DMS 273 treated with DMSO at 0.1 percent for 48 hours (cell line): Measurements from ENCODE around the gene IZUMO1.
"Not testable (repeated sequence)": the region's sequence is repeated elsewhere in the genome, so short reads cannot be mapped to it uniquely, and the experiment has no call there.

Experiments used
- DNase-seq: peaks from one replicate; lab custom pipeline; 2025; lab: John Stamatoyannopoulos, UW

Gene IZUMO1

DNA sequence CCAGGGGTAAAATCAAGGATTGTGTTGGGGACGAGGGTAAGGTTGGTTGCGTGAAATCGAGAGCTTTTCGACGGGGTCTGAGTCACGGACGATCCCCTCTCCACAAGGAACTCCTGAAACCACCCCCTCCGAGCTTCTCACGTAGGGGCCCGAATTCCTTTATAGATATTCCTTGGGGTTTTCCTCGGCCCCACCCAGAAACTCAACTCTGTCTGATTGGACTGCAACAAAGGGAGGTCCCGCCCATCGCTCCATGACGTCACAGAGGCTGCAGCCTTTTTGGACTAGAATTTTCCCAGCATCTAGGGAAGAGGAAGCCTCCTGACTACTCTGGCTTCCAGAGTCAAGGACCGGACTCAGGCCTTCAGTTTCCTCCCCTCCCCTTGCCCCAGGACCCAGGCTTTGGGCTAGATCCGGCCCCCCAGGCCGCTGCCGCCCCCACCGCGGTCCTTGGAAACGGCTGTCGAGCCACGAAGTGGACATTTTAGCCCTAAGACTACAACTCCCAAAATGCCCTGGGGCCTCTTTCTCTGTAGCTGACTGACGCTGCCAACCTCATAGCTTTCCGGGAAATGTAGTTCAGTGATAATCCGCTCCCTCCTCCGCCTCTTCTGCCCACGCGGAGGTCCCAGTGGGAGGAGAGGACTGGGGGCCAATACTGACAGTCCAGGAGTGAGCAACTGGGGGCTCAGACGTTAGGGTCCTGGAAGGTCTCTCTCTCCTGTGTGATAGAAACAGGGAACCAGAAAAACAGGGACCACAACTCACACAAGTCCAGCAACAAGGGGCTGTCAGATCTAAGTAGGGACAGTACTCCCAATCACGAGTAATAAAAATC is at the start of gene IZUMO1:
IZUMO1 (minus strand) TSS at position 172 of the 838 bp plus-strand sequence. CDS start 1,050 bp downstream, outside the sequence.
- DNase-seq: no peak

DNA sequence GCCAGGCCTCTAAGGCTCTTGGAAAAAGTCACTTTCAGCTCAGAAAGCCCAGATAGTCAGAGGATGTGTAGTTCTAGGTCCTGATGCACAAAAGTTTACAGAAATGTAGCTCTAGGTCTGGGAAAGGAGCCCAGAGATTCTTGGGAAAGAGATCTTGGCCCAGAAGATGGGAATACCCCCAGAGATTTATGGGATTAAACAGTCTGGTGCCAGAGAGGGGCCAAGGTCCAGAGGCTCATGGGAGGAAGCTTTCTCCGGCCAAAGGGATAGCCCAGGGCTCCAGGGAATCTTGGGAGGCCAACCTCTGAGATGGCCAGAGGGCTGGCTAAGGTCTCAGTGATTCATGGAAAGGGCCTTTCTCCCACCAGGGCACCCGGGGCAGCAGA is 49.0 kb upstream of the IZUMO1 start:
- DNase-seq: no peak

DNA sequence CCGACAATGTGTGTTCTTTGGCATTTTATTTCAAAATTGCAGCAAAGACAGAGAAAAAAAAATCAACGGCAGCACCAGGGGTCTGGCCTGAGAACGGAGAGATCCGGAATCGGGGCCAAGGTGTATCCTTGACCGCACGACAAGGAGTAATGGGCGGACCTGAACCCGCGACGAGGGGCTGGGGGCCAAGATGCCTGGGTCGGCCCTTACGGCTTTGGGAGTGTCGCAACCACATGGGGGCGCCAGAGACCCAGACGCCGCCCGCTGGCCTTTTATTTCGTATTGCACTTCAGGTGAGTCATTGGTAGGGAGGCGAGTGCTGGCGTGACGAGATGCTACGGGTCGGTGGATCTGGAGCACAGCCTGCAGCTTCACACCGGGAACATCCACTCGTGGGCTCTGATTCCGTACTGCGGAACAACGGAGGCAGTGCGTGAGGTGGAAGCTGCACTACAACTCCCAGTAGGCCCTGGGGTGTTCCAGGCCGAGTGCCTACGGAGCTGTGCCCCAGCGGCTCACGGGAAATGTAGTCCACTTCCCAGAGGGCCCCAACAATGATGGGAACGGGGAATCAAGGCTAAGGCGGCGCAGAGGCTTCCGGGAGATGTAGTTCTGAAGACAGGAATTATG is 48.5 kb upstream of the IZUMO1 start:
- peak; percentile 87 for DNase-seq

DNA sequence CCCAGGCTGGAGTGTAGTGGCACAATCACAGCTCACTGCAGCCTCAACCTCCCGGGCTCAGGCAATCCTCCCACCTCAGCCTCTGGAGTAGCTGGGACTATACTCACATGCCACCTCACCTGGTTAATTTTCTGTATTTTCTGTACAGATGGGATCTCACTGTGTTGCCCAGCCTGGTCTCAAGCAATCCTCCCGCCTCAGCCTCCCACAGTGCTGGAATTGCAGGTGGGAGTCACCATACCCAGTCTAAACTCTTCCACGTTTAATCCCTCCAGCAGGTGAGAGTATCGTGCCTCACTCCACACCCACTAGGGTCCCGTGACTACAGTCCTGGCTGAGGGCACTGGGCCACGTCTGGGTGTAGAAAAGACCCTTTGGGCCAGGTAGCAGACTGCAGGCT is 47.6 kb upstream of the IZUMO1 start:
- no peak for DNase-seq

DNA sequence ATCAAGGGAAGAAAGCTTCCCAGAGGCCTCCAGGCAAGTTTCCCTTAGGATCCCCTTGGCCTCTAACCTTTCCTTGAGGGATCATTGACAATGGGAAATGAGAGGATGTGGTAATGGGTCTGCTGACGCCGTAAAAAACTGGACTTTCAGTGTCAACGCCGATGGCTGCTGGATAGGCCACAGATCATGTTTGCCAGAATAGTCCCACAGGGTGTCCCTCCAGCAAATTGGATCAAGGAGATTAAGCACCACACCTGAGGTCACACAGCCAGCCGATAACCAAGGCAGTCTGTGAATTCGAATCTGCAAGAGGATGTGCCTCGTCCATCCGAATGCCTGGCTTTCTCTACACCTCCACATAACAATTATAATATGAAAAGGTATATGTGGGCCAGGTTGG is 46.6 kb upstream of the IZUMO1 start:
- no peak for DNase-seq

DNA sequence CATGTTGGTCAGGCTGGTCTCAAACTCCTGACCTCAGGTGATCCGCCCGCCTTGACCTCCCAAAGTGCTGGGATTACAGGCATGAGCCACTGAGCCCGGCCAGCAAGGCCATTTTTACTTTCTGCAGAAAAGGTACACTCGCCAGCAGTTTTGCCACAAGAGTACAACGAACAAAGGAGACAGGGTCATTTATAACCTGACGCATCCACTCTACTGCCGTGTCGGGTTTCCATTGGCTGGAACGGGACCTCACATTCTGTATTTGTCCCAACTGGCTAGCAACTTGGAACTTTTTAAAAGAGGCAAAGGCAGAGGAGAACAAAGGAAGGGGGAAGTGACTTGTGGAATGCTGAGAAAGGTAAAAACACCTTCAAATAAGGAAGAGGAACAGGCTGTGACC is 40.6 kb upstream of the IZUMO1 start:
- not testable (repeated sequence) for DNase-seq

DNA sequence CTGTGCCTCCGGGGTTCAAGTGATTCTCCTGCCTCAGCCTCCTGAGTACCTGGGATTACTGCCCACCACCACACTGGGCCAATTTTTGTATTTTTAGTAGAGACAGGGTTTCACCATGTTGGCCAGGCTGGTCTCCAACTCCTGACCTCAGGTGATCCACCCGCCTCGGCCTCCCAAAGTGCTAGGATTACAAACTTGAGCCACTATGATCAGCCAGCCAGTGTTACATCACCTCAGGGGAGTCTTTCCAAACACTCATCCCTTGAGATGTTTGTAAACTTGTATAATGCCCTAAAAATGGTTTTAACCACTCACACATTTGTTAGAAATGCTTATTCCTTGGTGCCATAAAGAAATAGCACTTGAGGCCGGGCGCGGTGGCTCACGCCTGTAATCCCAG is 39.7 kb upstream of the IZUMO1 start:
- DNase-seq: not testable (repeated sequence)

DNA sequence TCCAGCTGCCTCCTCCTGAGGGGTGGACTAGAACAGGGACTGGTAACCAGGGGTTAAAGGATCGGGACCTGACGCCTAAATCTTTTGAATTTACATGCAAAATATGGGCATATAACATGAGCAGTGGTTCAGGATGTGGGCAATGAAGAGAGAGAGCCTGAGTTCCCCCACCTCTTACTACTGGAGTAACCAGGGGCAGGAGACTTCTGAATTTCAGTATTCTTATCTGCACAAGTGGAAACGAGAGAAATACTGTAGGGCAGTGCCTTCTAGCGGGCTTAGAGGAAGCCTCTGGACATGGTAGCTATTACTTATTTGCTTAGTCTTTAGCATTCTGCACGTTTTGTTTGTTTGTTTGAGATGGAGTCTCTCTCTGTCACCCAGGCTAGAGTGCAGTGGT is 37.8 kb upstream of the IZUMO1 start:
- DNase-seq: no peak

DNA sequence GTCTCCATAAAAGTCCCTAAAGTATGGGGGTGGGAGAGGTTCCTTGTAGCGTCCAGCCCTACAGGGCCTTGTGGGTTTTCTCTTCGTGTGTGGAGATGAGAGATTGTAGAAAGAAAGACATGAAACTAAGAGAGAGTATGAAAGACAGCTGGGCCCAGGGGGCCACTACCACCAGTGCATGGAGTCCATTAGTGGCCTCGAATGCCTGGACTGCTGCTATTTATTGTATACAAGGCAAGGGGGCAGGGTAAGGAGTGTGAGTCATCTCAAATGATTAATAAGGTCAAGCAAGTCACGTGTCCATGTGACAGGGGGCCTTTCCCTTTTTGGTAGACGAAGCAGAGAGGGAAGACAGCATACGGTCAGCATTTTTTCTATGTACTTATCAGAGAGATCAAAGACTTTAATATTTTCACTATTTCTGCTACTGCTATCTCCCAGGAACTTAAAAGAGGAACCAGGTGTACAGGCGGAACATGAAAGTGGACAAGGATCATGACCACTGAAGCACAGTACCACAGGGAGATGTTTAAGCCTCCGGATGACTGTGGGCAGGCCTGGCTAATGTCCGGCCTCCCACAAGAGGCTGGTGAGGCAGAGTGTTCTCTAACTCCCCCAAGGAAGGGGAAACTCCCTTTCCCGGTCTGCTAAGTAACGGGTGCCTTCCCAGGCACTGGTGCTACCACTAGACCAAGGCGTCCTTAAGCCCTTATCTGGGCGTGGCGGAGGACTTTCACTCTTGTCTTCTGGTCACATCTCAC is 34.1 kb upstream of the IZUMO1 start:
- DNase-seq: no peak

DNA sequence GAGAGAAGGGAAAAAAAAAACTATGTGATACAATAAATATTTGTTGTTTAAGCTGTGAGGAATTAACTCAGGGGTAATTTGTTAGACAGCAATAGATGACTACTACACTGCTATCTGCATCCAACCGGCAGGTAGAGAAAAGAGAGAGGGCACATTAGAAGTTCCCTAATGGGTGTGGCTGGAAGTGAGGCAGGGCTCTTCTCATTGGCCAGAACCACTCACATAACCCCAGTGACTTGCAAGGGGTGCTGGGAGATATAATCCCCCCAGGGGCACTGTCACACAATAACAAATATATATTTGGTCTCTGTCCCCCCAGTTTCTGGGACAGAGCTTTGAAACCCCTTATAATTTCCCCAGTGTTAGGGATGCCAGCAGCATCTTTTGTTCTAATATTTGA is 32.9 kb upstream of the IZUMO1 start:
- no peak for DNase-seq

DNA sequence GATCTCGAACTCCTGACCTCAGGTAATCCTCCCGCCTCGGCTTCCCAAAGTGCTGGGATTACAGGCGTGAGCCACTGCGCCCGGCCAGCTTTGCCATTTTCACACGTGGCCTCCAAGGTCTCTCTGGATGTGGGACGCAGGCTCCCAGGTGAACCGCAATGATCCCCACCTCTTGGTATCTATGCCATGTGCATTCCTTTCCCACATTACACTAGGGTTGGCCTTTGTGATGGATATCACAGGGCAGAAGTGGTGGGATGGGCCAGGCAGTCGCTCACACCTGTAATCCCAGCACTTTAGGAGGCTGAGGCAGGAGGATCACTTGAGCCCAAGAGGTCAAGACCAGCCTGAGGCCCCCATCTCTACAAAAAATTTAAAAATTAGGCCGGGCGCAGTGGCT is 31.0 kb upstream of the IZUMO1 start:
- no peak for DNase-seq

DNA sequence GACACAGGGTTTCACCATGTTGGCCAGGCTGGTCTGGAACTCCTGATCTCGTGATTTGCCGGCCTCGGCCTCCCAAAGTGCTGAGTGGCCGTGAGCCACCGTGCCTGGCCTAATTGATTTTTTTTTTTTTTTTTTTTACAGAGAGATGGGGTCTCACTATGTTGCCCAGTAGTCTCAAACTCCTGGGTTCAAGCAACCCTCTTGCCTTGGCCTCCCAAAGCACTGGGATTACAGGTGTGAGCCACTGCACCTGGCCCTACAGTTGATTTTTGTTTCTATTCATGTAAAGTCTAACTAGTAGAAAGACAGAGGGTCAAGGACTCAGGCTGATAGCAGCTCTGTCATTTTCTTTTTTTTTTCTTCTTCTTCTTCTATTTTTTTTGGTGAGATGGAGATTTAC is 30.4 kb upstream of the IZUMO1 start:
- no peak for DNase-seq

DNA sequence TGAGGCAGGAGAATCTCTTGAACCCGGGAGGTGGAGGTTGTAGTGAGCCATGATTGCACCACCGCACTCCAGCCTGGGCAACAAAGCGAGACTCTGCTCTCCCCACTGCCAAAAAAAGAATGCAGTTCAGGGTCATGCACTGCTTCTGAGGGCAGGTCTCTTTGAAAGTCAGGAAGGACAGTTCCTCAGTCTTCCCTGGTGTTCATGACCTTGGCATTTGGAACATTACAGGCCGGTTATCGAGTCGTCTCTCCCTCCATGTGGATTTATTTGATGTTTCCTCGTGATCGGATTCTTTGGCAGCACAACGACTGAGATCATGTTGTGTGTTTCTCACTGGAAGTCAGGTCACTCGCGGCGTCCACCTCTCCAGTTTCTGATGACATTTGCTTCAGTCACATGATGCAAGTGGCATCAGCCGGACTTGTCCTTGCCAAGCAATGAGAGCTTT is 25.8 kb upstream of the IZUMO1 start:
- DNase-seq: no peak

DNA sequence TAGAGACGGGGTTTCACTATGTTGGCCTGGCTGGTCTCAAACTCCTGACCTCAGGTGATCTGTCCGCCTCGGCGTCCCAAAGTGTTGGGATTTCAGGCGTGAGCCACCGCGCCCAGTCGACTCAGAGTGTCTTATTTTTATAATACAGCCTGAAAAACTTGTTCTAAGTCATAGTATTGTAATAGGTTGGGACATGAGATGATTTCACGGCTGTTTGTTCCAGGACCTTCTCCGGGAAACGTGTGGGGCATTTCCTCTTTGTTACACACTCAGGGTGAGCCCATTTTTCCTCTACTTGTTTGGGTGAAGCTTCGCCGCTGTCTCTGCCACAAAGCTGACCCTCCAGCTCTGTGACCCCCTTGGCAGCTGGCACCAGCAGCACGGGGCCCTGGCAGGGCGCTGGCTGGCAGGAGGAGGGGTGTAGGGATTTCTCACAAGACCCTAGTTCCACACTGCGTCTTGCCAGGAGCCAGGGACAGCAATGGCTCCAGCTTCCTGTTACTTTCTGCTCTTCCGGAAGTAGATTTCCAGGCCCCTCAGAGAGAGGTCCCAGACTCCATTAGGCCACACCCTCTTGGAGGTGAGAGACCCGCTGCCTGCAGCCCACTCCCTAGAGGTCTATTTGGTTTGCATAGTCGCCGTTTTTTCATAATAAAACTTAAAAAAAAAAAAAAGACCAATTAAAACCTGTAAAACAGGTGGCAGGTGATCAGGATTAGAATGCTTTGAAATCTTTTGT is 24.2 kb upstream of the IZUMO1 start:
- DNase-seq: no peak

DNA sequence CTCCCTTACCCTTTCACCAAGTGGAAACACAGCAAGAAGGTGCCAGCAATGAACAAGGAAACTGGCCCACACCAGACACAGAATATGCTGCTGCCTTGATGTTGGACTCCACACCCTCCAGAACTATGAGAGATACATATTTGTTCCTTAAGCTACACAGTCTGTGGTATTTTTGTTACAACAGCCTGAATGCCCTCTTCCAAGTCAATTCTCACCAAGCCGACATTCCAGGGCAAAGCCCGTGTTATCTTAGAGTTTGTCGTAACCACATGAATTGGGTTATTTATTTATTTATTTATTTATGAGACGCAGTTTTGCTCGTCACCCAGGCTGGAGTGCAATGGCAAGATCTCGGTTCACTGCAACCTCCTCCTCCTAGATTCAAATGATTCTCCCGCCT is 23.6 kb upstream of the IZUMO1 start:
- DNase-seq: no peak

DNA sequence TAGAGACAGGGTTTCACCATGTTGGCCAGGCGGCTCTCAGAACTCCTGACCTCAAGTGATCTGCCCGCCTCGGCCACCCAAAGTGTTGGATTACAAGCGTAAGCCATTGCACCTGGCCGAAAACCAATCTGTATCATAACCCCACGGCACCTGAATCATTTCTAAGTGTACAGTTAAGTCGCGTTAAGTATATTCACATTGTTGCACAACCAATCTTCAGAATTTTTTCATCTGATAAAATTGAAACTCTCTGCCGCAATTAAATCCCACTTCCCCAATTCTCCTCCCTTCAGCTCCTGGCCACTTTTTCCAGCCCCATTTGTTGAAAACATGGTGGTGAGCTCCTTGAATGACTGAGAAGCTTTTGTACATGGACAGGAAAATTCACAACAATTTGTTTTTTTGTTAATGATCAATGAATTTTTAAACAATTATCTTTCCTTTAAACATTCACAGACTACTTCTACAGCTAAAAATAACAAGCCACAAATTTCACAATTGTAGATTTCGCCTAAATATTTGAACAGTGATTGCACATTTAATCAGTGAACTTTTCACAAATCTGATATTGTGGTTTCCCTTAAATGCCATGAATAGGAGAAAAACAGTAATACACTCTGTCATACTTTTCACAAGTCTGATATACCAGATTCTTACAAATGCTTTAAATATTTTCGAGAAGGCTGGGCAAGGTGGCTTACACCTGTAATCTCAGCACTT is 22.4 kb upstream of the IZUMO1 start:
- DNase-seq: no peak

DNA sequence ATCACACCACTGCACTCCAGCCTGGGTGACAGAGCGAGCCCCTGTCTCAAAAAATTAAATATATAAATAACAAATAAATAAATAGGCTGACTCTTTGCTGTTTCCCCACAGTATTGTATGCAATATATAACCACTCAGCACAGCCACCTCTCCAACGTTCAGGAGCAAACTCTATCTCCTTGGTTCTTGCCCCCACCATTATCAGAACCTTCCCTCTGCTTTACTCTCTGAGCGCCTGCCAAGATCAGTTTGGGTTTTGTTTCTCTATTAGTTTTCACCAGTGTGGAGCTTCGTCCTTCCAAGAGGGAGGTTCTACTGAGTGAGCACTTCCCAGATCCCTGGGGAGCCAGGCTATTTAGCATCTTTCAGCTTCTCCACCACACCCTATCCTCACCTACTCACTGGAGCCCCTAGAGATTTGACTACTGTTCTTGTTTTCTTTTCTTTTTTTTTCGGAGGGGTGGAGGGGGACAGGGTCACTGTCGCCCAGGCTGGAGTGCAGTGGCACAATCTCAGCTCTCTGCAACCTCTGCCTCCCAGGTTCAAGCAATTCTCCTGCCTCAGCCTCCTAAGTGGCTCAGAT is 21.6 kb upstream of the IZUMO1 start:
- not testable (repeated sequence) for DNase-seq

DNA sequence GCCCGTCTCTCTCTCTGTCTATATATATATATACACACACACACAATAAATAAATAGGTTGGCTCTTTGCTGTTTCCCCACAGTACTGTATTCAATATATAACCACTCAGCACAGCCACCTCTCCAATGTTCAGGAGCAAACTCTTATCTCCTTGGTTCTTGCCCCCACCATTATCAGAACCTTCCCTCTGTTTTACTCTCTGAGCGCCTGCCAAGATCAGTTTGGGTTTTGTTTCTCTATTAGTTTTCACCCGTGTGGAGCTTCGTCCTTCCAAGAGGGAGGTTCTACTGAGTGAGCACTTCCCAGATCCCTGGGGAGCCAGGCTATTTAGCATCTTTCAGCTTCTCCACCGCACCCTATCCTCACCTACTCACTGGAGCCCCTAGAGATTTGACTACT is 19.1 kb upstream of the IZUMO1 start:
- not testable (repeated sequence) for DNase-seq

DNA sequence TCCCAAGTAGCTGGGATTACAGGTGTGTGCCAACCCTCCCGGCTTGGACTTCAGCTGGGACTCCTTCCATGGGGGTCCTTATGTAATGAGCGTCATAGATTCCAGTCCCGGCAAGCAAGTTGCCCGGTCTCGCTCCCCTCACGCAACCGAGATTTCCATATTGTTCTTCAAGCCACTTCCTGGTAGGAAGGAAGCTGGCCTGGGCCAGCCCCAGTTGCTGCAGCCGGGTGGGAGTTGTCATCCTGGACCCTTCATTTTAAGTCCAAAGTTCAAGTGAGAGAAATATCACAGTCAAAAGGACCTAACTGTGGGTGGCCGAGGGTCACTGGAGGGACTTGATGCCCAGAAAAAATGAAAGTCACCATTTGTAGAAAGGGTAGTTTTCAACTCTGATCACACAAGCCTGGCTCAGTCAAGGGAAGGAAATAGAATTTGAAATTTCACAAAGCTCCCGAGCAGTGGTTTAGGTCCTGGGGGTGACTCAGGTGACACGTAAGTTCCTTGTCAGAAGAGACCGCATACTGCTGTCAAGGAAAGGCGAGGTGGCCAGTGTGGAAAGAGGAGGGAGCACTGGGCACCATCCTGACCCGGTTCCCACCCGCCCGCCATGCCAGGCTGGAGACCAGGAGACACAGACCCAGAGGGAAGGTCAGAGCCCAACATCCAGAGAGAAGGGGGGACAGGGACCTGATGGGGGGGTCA is 13.9 kb upstream of the IZUMO1 start:
- DNase-seq: no peak

DNA sequence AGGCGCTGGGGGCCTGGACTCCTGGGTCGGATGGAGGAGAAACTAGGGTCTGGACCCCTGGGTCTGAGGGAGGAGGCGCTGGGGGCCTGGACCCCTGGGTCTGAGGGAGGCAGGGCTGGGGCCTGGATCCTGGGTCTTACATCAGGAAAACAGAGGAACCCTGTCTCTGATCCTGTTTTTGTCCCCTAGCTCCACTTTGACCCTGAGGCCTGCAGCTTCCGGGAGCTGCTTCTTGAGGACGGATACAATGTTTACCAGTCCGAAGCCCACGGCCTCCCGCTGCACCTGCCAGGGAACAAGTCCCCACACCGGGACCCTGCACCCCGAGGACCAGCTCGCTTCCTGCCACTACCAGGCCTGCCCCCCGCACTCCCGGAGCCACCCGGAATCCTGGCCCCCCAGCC is 11.0 kb upstream of the IZUMO1 start:
- no peak for DNase-seq
